ENCODE measurements around the gene HPSE2.

DNA sequence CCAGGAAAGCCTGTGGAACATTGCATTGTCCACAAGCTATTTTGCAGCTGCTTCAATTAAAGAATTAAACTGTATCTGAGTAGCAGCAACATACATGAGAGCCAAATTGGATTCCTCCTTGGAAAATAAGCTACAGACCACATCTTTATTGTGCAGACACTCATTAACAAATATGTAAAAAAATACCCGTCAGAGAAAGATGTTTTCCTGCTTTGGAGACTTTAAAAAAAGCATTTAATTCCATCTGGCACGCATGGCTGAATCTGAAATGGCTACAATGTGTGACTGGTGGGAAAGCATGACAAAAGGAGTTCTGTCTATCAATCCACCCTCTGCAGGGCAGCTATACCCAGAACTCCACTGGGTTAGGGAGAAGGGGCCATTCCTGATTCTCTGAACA, 715.8 kb downstream of the HPSE2 start:
- TF ChIP-seq POLR2A (IDR thresholded peaks at IDR 0.05), result no peak
- TF ChIP-seq CTCF (IDR thresholded peaks at IDR 0.05), result no peak
